Measurements from ENCODE around the gene SEC62. TPM values are rescaled to one million over a fixed set of nuclear protein-coding genes. Genes with fewer than 3 reads are reported as not detected.

SEC62 gene
- total RNA-seq = 37.0 TPM

- ATAC-seq = peak; percentile 96
Measured at GRCh38 chr3:169966428-169966950, at the start of gene SEC62. TSS of gene SEC62 (plus strand) at chr3:169966807. CDS start at chr3:169966823, 16 bp downstream.

GRCh38 chr3:169923189-169923588 lies 43.4 kb upstream of the SEC62 start:
- no peak for ATAC-seq

- ATAC-seq = no peak
Measured at GRCh38 chr3:169923831-169924230, 42.8 kb upstream of the SEC62 start.

GRCh38 chr3:169929830-169930519 lies 36.6 kb upstream of the SEC62 start:
- no peak for ATAC-seq

DNA sequence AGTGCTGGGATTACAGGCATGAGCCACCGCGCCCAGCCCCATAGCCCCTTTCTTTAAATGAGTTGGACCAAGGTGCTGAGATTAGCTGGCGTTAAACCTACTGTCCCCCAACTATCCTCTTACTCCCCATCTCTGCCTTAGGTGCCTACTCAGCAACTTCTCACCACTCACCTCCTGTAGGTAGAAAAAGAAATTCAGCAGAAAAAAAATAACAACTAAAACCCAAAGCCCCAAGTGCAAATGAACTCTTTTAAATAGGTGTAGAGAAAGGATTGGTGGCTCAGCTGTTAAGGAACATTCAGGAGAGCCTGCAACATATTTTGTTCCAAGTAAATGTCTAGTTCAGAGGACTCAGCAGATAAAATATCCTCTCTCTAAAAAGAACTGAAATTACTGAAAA lies 35.8 kb upstream of the SEC62 start:
- no peak for ATAC-seq

- ATAC-seq = peak; percentile 71
Measured at GRCh38 chr3:169931747-169932520, 34.7 kb upstream of the SEC62 start.

DNA sequence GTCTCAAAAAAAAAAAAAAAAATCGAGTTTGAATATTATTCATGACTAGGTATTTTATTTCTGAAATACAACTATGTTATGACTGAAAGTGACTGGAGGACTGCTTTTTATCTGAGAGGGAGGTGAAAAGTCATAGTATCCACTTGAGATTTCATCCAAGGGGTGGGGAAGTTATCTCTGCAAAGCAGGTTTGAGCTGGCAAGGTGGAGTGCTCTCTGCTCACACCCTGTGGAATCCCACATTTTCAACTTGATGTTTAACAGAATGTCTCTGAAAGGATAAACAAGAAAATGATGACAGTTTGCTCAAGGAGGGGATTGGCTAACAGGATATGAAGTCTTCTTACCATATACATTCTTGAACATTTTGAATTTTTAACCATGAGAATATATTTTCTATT lies 27.3 kb upstream of the SEC62 start:
- ATAC-seq = no peak

GRCh38 chr3:169939751-169940150 lies 26.9 kb upstream of the SEC62 start:
- ATAC-seq = no peak

GRCh38 chr3:169940470-169941181 lies 26.0 kb upstream of the SEC62 start:
- ATAC-seq = peak; percentile 68

DNA sequence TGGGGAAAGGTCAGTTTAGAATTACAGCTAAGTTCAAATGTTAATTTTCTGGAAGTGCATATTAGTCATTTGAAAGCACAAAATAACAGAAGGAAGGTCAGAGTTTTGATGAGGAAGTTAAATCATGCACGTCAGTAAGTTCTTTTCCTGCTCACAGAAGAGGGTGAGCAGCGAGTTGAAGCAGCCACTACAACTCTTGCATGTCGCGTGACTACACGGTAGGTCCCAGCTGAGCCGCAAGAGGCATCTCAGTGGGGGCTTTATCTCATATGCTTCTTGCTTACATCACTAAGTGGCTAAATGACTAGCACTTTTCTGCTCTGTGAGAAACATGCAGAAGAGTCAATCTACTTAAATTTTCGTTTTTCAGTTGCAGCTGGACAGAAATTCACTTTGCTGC lies 21.3 kb upstream of the SEC62 start:
- peak; percentile 62 for ATAC-seq

GRCh38 chr3:169946336-169946735 lies 20.3 kb upstream of the SEC62 start:
- ATAC-seq = no peak

DNA sequence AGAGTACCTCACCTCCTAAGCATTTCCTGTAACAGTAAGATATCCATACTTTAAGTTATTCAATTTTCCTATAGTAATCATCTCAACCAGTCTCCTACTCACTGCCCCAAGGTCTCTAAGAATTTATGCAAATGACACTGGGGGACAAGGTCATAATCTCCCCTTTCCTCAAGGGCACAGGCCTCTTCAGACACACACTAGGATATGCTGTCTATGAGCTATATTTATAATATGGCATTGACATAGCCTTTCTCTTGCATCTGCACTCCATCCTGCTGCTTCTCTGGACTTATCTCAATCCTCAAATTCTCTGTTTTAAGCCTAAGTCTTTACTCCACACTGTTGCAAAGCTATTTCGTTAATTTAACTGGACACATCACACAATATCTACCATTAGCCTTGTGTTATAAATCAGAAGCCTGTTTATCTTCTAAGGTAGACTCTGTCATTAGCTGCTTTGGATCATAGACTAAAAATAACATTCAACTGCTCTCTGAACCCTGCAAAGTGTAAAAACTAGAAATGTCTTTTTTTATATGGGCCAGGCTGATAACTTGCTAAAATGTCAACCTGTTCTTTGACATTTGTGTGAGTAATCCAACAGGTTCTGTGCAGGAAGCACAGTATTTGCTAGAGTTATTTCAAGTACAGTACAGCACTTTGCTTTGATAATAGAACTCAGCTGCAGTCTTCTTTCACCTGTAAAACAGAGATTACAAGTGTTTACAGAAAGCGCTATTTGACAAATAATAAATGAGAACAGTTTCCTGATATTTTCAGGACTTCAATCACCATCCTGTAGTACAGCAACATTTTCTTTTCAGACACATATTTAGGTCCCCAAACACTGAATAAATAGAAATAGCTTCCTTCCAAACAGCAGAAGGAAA lies 17.8 kb upstream of the SEC62 start:
- ATAC-seq = no peak

DNA sequence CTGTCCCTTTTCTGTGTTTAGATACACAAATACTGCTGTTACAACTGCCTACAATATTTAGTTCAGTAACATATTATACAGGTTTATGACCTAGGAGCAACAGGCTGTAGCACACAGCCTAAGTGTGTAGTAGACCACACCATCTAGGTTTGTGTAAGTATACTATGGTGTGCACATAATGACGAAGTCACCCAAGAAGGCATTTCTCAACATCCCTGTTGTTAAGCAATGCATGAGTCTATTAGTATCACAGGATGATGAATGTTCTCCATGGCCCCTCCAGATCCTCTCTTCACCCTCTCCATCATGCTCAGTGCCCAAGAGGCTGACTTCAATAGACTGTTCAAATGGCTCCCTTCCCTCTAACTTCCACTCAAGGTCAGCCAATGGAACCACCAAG lies 14.6 kb upstream of the SEC62 start:
- ATAC-seq = no peak

DNA sequence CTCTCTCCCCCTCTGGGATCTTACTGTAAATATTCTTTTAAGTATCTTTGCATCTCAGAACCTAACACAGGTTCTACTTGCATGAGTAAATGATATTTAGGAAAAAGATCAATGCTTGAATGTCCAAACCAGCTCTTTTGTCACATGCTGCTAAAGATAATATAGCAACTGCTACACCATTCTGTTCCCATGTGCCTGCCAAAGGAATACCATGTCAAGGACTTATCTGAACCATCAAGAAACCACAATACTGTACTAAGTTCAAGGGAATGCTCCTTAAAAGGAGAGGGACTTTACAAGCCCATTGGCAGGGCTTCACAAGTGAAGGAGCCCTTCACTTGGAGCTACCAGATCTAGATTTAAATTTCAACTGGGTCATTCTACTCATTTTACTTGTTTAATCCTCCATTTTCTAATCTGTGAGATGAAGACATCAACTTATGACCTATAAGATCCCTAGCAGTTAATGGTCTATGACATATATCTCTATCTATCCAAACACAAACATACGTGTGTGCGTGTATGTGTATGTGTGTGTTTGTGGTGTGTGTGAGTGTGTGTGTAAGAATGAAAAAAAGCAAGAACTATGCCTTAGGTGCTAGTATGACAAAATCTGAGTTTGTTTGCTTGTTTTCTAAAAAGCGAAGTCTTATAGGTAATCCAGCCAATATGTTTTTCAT lies 13.0 kb upstream of the SEC62 start:
- no peak for ATAC-seq

DNA sequence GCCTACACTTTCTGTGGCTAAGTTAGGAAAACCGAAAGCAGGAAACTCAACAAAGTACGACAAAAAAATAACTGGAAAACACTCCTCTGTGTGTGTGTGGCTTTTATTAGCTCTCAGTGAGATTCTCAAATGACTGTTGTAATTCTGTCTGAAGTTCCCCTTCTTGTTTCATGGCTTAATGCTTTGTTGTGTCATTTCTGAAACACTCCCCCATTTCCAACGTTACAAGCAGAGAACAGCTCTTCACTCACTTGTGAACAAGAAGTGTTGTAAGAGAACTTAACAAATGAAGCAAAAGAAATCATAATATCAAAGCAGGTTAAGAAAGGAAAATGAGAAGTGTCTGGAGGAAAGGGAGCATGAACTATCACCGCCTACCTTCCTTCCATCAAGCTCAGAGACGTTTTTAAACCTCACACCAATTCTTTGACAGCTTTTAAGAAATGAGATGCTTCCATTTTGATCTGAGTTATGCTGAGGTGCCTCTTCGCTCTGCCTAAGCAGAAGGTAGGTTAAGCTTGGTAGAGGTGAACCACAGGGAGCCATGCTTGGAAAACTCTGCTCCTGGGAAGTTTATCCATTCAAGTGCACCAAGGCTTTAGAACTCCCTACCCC lies 12.4 kb upstream of the SEC62 start:
- ATAC-seq = no peak

DNA sequence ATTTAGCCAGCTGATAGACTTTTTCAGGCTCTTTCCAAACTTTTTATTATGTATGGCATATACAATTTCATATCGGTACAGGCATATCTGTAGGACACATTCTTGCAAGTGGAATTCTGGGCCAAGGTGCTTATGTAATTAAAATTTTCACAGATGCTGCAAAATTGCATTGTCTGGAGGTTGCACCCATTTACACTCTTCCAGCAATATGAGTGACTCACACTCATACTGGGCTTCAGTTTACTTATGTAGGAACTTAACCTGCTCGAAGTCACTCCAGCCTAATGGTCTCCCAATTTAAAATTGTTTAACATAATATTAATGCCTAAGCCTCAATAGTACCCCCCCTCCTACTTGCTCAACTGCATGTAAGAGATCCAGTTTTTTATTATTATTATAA lies 11.2 kb upstream of the SEC62 start:
- peak; percentile 35 for ATAC-seq

DNA sequence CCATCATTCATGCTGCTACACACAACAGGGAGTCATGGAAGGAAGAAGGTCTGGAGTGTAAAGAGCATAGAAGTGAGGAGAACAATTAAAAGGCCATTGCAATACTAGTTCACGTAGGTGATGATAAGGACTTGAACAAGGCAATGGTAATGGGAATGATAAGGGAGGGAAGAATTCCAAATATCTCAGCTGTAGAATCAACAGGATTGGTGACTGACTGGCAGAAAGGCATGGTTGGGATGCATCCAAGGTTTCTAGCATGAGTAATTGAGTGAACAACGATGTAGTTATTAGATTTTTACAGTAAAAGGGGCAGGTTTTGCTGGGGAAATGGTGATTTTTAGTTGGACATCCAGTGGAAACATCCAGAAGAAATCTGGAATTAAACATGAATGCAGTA lies 2.4 kb upstream of the SEC62 start:
- no peak for ATAC-seq

GRCh38 chr3:169965562-169966427 lies 812 bp upstream of the SEC62 start:
- peak; percentile 16 for ATAC-seq

GRCh38 chr3:169966951-169967915 lies 626 bp downstream of the SEC62 start:
- ATAC-seq = peak; percentile 64

Data from esophagus mucosa (tissue), 1 donor.